Stimulated activated CD4-positive, alpha-beta T cell treated with anti-CD3 and anti-CD28 coated beads, TNF-alpha, amount 100 ng/mL, for 4 hours (primary cell): ENCODE results near the gene MIER2.
"Not testable (repeated sequence)": the region's sequence is repeated elsewhere in the genome, so short reads cannot be mapped to it uniquely, and the experiment has no call there.

Experiments used
- DNase-seq, 3 experiments: peaks; one replicate each; pipeline ENCODE4 v3.0.0-alpha.2; 2020; ENCODE audit warnings: low read depth in 3 of 3

Gene MIER2

DNA sequence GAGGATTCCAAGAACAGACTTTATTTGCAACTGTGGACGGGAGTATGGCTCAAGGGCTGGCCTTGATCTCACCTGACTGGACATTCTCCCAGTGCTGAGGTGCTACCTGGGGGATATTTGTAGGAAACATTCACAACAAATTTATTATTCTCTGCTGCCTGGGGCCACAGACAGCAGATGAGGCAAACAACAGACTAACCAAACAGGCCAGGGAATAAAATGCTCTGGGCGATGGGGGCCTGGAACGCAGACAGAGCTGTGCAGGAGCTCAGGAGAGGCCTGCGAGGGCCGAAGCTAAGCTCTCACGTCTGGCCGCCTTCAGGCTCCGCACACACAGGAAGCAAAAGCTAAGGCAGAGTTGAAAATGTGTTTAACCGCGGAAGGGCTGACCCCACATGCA is 61.2 kb downstream of the MIER2 start:
- DNase-seq: no peak

GRCh38 chr19:282501-282900 is 62.1 kb downstream of the MIER2 start:
- DNase-seq: no peak

DNA sequence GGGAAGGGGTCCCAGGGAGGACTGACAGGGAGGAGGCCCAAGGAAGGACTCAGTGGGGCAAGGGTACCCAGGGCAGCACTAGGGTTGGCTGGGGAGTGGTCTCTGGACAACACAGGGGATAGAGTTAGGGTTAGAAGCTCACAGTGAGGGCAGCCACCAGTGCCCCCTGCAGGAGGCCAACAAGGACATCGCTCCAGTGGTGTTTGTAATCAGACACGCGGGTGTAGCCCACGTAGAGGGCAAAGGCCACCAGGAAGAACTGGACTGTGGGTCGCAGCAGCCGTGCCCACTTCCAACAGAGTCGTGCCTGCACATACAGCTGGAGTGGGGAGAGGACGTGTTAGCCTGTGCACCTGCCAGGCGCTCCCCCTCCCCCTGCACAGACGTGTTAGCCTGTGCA is 62.6 kb downstream of the MIER2 start:
- no peak for DNase-seq

DNA sequence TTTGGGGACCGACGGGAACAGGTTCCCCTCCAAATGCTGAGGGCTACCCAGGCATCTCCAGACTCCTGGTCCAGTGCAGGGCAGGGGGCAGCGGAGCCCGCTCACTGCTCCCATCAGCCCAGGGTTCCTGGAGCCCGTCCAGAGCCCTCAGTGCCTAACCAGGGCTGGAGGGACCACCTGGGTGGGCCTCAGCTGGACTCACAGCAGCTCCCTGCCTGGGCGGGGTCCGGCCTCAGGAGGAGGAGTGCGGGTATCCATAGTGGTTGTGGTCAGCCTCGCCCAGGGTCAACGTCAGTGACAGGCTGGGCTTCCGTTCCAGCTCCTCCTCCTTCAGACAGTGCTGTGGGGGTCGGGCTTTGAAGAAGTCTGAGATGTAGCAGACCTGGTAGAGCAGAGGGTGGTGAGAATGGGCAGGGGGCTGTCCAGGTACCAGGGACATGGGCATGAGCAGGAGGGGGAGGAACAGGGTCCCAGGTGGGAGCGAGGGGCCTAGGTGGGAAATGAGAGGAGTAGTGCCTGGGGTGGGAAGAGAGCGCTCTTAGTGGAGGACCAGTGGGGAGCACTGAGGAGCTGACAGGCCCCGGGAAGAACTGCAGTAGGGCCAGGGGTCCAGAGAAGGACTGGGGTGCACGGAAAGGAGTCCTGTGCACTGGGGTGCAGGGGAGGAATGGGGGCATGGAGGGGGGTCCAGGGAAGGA is 63.3 kb downstream of the MIER2 start:
- DNase-seq: no peak

- DNase-seq: no peak
These were observed 64.0 kb downstream of the MIER2 start for GRCh38 chr19:280541-281009.

DNA sequence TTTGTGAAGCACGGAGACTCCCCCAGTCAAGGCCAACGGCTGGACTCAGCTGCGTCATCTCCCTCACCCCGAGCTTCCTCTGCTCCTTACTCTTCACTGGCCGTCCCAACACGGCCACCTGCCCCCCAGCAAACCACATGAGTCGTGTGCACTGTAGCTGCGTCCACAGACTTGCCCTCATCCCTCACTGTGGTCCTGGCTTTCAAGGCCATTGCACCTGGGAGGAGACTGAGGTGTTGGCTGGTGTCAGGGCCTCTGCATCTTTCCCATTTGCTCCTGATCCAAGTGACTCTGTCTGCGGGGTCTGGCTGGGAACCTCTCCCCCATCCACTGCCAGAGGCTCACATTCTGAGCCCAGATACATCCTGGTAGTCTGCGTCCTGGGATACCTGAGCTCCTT is 64.9 kb downstream of the MIER2 start:
- no peak for DNase-seq

- DNase-seq: no peak
These were observed 65.4 kb downstream of the MIER2 start for GRCh38 chr19:279231-279630.

DNA sequence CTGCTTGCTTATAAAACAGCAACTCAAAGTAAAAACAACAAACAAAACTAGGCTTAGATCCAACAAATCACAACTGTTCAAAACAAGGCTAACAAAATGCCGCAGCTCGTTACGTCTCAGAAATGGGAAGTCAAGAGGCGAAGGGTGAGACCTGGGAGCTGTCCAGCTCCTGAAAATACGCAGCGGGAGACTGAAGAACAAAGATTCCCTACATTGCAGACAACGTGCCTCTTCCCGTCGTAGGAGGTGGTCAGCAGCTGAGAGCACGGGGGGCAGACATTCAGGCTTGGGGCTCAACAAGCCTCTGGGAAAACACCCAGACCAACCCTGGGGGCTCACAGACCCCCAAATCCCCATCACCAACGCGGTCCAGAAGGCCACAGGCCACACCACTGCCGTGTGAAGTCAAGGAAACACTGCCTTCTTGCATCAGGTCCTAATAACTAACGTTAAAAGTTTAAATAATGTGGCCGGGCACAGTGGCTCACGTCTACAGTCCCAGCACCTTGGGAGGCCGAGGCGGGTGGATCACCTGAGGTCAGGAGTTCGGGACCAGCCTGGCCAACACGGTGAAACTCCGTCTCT is 66.9 kb downstream of the MIER2 start:
- no peak for DNase-seq

GRCh38 chr19:277131-277530 is 67.5 kb downstream of the MIER2 start:
- DNase-seq: no peak

GRCh38 chr19:275958-276646 is 68.5 kb downstream of the MIER2 start:
- no peak for DNase-seq

GRCh38 chr19:275000-275399 is 69.6 kb downstream of the MIER2 start:
- no peak for DNase-seq

- no peak for DNase-seq
These were observed 71.2 kb downstream of the MIER2 start for GRCh38 chr19:273393-273792.

DNA sequence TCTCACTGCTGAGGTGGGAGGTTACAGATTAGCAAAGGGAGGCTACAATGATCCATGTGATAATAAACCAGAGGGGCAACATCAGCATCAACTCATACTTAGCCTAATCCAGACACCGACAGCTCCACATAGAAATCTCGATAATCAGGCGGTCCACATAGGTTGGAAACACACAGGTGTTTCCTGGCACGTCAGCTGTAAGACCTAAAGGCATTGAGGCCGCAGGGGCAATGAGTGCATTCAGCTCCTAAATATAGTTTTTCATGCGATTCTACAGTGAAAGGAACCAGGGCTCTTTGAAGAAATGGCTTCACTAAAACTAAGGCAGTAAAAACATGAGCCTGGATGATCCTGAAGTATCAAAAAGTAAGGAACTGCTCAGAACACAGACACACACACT is 72.7 kb downstream of the MIER2 start:
- DNase-seq: no peak

- not testable (repeated sequence) for DNase-seq
These were observed 73.8 kb downstream of the MIER2 start for GRCh38 chr19:270766-271318.

DNA sequence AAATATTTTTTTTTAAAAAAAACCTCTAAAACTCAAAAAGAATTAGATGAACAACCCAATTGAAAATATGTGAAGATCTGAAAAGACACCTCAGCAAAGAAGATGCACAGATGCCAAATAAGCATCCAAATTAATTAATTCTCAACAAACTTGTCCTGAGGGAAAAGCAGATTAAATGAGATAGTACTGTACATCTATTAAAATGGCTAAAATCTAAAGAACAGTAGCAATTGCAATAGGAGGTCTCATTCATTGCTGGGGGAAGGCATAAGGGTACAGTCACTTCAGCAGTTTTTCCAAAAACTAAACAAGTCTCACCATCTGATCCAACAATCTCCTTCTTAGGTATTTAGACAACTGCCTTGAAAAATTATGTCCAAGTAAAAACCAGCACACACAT is 75.4 kb downstream of the MIER2 start:
- no peak for DNase-seq

- DNase-seq: no peak
These were observed 82.5 kb downstream of the MIER2 start for GRCh38 chr19:262125-262524.

- not testable (repeated sequence) for DNase-seq
These were observed 87.8 kb downstream of the MIER2 start for GRCh38 chr19:256804-257203.
